WTC11 (cell line): Measurements from ENCODE around the gene MYBPC2. TPM values are rescaled to one million over a fixed set of nuclear protein-coding genes. Genes with fewer than 3 reads are reported as not detected.

Experiments
- ATAC-seq: fragments of 200-7000 bp; cut with Tn5 transposase; 2 replicates; pipeline ENCODE4 v1.10.0; 2021; ENCODE audit warnings: mild to moderate bottlenecking, moderate library complexity
- CTCF ChIA-PET: fragments of 300-600 bp; sonication (Branson Sonifier 250); formaldehyde crosslinking; loops from one replicate; lab custom pipeline; 2021; ENCODE audit warnings: antibody characterized with exemption; lab: Charles Lee
- POLR2A ChIA-PET: fragments of 350-600 bp; sonication (Branson Sonifier 250); formaldehyde crosslinking; loops from one replicate; lab custom pipeline; 2021; ENCODE audit warnings: antibody characterized with exemption; lab: Charles Lee
- DNase-seq: peaks from one replicate; pipeline ENCODE4 v3.0.0; 2021; ENCODE audit warnings: low spot score
- H3K27ac Mint-ChIP-seq: 2 replicates; pipeline ENCODE4 v1.8.0; 2021; ENCODE audit warnings: mixed read lengths
- H3K27me3 Mint-ChIP-seq: 2 replicates; pipeline ENCODE4 v1.8.0; 2021; ENCODE audit warnings: low read depth, mild to moderate bottlenecking, moderate library complexity, mixed read lengths
- H3K36me3 Mint-ChIP-seq: 2 replicates; pipeline ENCODE4 v1.8.0; 2021; ENCODE audit warnings: mixed read lengths
- H3K4me1 Mint-ChIP-seq: 2 replicates; pipeline ENCODE4 v1.8.0; 2022; ENCODE audit warnings: mixed read lengths
- H3K4me3 Mint-ChIP-seq: 2 replicates; pipeline ENCODE4 v1.8.0; 2021; ENCODE audit warnings: mild to moderate bottlenecking, moderate library complexity, mixed read lengths
- H3K9me3 Mint-ChIP-seq: 2 replicates; pipeline ENCODE4 v1.8.0; 2021; ENCODE audit warnings: mixed read lengths
- ATF1 ChIP-seq: sonication (generic); formaldehyde crosslinking; IDR thresholded peaks from 2 replicates; pipeline ENCODE4 v1.8.1; 2023; ENCODE audit warnings: mild to moderate bottlenecking, moderate library complexity, missing genetic modification reagents
- CBFB ChIP-seq: sonication (generic); formaldehyde crosslinking; IDR thresholded peaks from 2 replicates; pipeline ENCODE4 v1.8.1; 2022; ENCODE audit warnings: mild to moderate bottlenecking, low read depth, missing genetic modification reagents
- CTCF ChIP-seq: fragments of 200-600 bp; IDR thresholded peaks from 2 replicates; pipeline ENCODE4 v1.8.0; 2022; ENCODE audit warnings: antibody characterized with exemption
- FOXP1 ChIP-seq: sonication (generic); formaldehyde crosslinking; IDR thresholded peaks from 2 replicates; pipeline ENCODE4 v1.8.0; 2022; ENCODE audit warnings: missing genetic modification reagents, mild to moderate bottlenecking, moderate library complexity, borderline replicate concordance
- JAZF1 ChIP-seq: fragments of 250-450 bp; sonication (Bioruptor Pico); IDR thresholded peaks from 2 replicates; pipeline ENCODE4 v1.9.0; 2021; ENCODE audit warnings: moderate library complexity, mild to moderate bottlenecking, inconsistent platforms
- MYBL2 ChIP-seq: sonication (generic); formaldehyde crosslinking; IDR thresholded peaks from 2 replicates; pipeline ENCODE4 v1.8.1; 2023; ENCODE audit warnings: mild to moderate bottlenecking, moderate library complexity, missing genetic modification reagents
- NR1H2 ChIP-seq: sonication (generic); formaldehyde crosslinking; IDR thresholded peaks from 2 replicates; pipeline ENCODE4 v1.9.0; 2021; ENCODE audit warnings: mild to moderate bottlenecking, moderate library complexity, missing genetic modification reagents
- RORB ChIP-seq: fragments of 250-450 bp; sonication (Bioruptor Pico); IDR thresholded peaks from 2 replicates; pipeline ENCODE4 v1.9.0; 2021; ENCODE audit warnings: mild to moderate bottlenecking
- SMAD4 ChIP-seq: sonication (generic); formaldehyde crosslinking; IDR thresholded peaks from 2 replicates; pipeline ENCODE4 v1.8.0; 2022; ENCODE audit warnings: mild to moderate bottlenecking, missing genetic modification reagents
- TEAD4 ChIP-seq: sonication (generic); formaldehyde crosslinking; IDR thresholded peaks from 2 replicates; pipeline ENCODE4 v1.8.0; 2022; ENCODE audit warnings: mild to moderate bottlenecking, missing genetic modification reagents
- ZNF138 ChIP-seq: sonication (generic); formaldehyde crosslinking; conservative IDR thresholded peaks from 2 replicates; pipeline ENCODE4 v1.8.1; 2022; ENCODE audit warnings: mild to moderate bottlenecking, moderate library complexity, missing genetic modification reagents
- ZNF219 ChIP-seq: sonication (generic); formaldehyde crosslinking; IDR thresholded peaks from 2 replicates; pipeline ENCODE4 v1.8.0; 2023; ENCODE audit warnings: missing genetic modification reagents, mild to moderate bottlenecking, borderline replicate concordance
- ZNF232 ChIP-seq: sonication (generic); formaldehyde crosslinking; IDR thresholded peaks from 2 replicates; pipeline ENCODE4 v1.8.0; 2022; ENCODE audit warnings: mild to moderate bottlenecking, missing genetic modification reagents
- ZNF263 ChIP-seq: sonication (generic); formaldehyde crosslinking; IDR thresholded peaks from 2 replicates; pipeline ENCODE4 v1.8.1; 2022; ENCODE audit warnings: low read depth, mild to moderate bottlenecking, moderate library complexity, missing genetic modification reagents
- ZNF423 ChIP-seq: fragments of 250-450 bp; sonication (Bioruptor Pico); IDR thresholded peaks from 2 replicates; pipeline ENCODE4 v2.1.2; 2022; ENCODE audit warnings: mild to moderate bottlenecking, moderate library complexity
- total RNA-seq: library from RNA; stranded (reverse); gene quantifications from 3 replicates; pipeline ENCODE4 v1.2.3, GENCODE V29; 2021
- TF ChIP-seq, protein P1 (sequence below): sonication (generic); formaldehyde crosslinking; IDR thresholded peaks from 2 replicates; pipeline ENCODE4 v1.8.0; 2022; ENCODE audit warnings: mild to moderate bottlenecking, missing genetic modification reagents
- TF ChIP-seq, protein P2 (sequence below): sonication (generic); formaldehyde crosslinking; IDR thresholded peaks from 2 replicates; pipeline ENCODE4 v1.8.1; 2022; ENCODE audit warnings: missing genetic modification reagents, borderline replicate concordance
- TF ChIP-seq, protein P3 (sequence below): sonication (generic); formaldehyde crosslinking; IDR thresholded peaks from 2 replicates; pipeline ENCODE4 v1.8.0; 2023; ENCODE audit warnings: mild to moderate bottlenecking, missing genetic modification reagents
- TF ChIP-seq, protein P4 (sequence below): fragments of 250-450 bp; sonication (Bioruptor Pico); IDR thresholded peaks from 2 replicates; pipeline ENCODE4 v1.8.0; 2021; ENCODE audit warnings: mild to moderate bottlenecking

Gene MYBPC2
- total RNA-seq, 1 experiment from 2014 or later = 2.6 TPM

DNA sequence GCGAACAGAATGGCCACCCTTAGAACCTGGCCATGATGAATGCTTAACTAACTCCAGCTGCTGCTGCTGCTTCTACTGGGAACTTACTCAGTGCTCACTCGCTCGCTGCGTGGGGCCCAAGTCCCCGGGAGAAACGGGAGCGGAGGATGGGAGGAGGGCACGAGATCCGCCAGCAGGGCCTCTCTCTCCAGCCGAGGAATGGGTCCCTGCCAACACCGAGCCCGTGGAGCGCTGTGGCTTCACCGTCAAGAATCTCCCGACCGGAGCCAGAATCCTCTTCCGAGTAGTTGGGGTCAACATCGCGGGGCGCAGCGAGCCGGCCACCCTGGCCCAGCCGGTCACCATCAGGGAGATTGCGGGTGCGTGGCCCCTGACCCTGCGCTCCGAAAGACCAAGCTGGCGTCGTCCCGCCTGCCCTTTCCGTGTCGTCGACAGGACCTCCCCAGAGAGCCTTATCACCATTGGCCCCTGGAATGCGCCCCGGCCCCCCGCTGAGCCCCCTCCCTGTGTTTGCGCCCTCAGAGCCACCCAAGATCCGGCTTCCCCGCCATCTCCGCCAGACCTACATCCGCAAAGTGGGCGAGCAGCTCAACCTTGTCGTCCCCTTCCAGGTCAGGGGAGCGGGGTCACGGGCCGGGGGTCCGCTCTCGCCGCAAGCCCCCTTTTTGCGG is 25.8 kb downstream of the MYBPC2 start:
- Mint-ChIP-seq H3K27ac (no peak overlapping the region), H3K4me1 (no peaks in the 10 kb centered on the region), H3K4me3 (no peak overlapping the region), H3K36me3 (no peaks in the 10 kb centered on the region), H3K9me3 (peaks cover 9% of the 10 kb centered on the region), H3K27me3 (no peaks in the 10 kb centered on the region; the same call in 1 of the 2 replicates)
- ChIA-PET CTCF (interaction anchor here (0.6 to 2.5 kb wide), 5 partner anchors 7 to 129 kb away, joined by 3 to 13 read pairs (median 4); partner anchors contain the start of gene KCNC3), POLR2A (no interaction called here)
- DNase-seq = no peak
- ATAC-seq = no peak
- no peak for TF ChIP-seq CBFB (CRISPR knock-in tag)
- TF ChIP-seq RORB (CRISPR knock-in tag) = no peak
- TF ChIP-seq, protein P1, sequence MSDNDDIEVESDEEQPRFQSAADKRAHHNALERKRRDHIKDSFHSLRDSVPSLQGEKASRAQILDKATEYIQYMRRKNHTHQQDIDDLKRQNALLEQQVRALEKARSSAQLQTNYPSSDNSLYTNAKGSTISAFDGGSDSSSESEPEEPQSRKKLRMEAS (CRISPR knock-in tag) = no peak
- TF ChIP-seq ZNF423 (CRISPR knock-in tag) = no peak
- no peak for TF ChIP-seq SMAD4
- no peak for TF ChIP-seq CTCF
- no peak for TF ChIP-seq FOXP1 (CRISPR knock-in tag)
- TF ChIP-seq, protein P2, sequence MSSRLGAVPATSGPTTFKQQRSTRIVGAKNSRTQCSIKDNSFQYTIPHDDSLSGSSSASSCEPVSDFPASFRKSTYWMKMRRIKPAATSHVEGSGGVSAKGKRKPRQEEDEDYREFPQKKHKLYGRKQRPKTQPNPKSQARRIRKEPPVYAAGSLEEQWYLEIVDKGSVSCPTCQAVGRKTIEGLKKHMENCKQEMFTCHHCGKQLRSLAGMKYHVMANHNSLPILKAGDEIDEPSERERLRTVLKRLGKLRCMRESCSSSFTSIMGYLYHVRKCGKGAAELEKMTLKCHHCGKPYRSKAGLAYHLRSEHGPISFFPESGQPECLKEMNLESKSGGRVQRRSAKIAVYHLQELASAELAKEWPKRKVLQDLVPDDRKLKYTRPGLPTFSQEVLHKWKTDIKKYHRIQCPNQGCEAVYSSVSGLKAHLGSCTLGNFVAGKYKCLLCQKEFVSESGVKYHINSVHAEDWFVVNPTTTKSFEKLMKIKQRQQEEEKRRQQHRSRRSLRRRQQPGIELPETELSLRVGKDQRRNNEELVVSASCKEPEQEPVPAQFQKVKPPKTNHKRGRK = no peak
- no peak for TF ChIP-seq ZNF138 (CRISPR knock-in tag)
- no peak for TF ChIP-seq TEAD4 (CRISPR knock-in tag)
- TF ChIP-seq ZNF232 (CRISPR knock-in tag) = no peak
- no peak for TF ChIP-seq ZNF263 (CRISPR knock-in tag)
- TF ChIP-seq, protein P3, sequence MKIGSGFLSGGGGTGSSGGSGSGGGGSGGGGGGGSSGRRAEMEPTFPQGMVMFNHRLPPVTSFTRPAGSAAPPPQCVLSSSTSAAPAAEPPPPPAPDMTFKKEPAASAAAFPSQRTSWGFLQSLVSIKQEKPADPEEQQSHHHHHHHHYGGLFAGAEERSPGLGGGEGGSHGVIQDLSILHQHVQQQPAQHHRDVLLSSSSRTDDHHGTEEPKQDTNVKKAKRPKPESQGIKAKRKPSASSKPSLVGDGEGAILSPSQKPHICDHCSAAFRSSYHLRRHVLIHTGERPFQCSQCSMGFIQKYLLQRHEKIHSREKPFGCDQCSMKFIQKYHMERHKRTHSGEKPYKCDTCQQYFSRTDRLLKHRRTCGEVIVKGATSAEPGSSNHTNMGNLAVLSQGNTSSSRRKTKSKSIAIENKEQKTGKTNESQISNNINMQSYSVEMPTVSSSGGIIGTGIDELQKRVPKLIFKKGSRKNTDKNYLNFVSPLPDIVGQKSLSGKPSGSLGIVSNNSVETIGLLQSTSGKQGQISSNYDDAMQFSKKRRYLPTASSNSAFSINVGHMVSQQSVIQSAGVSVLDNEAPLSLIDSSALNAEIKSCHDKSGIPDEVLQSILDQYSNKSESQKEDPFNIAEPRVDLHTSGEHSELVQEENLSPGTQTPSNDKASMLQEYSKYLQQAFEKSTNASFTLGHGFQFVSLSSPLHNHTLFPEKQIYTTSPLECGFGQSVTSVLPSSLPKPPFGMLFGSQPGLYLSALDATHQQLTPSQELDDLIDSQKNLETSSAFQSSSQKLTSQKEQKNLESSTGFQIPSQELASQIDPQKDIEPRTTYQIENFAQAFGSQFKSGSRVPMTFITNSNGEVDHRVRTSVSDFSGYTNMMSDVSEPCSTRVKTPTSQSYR (CRISPR knock-in tag) = no peak
- no peak for TF ChIP-seq JAZF1 (CRISPR knock-in tag)
- TF ChIP-seq ZNF219 = no peak
- no peak for TF ChIP-seq NR1H2 (CRISPR knock-in tag)
- TF ChIP-seq MYBL2 = no peak
- no peak for TF ChIP-seq ATF1 (CRISPR knock-in tag)

DNA sequence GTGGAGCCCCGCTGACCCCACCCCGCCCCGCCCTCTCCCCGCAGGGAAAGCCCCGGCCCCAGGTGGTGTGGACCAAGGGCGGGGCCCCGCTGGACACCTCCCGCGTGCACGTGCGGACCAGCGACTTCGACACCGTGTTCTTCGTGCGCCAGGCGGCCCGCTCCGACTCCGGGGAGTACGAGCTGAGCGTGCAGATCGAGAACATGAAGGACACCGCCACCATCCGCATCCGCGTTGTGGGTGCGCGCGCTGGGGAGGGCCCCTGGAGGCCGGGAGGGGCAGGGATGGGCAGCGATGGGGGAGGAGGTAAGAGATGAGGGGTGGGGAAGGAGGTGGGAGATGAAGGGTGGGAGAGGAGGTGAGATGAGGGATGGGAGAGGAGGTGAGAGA is 26.4 kb downstream of the MYBPC2 start:
- Mint-ChIP-seq H3K9me3 (peaks cover 9% of the 10 kb centered on the region), H3K4me3 (no peak overlapping the region), H3K27ac (no peak overlapping the region), H3K27me3 (no peaks in the 10 kb centered on the region; the same call in 1 of the 2 replicates), H3K36me3 (no peaks in the 10 kb centered on the region), H3K4me1 (no peaks in the 10 kb centered on the region)
- ATAC-seq (no peak), DNase-seq (no peak)
- CTCF ChIA-PET = interaction anchor here (0.6 to 2.0 kb wide), 2 partner anchors 90 to 130 kb away, joined by 3 to 12 read pairs; partner anchors contain the start of gene KCNC3
- POLR2A ChIA-PET = no interaction called here
- no peak for TF ChIP-seq ZNF263 (CRISPR knock-in tag)
- TF ChIP-seq, protein P4, sequence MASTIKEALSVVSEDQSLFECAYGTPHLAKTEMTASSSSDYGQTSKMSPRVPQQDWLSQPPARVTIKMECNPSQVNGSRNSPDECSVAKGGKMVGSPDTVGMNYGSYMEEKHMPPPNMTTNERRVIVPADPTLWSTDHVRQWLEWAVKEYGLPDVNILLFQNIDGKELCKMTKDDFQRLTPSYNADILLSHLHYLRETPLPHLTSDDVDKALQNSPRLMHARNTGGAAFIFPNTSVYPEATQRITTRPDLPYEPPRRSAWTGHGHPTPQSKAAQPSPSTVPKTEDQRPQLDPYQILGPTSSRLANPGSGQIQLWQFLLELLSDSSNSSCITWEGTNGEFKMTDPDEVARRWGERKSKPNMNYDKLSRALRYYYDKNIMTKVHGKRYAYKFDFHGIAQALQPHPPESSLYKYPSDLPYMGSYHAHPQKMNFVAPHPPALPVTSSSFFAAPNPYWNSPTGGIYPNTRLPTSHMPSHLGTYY (CRISPR knock-in tag) = no peak
